OCI-LY1 (cell line): ENCODE measurements around the gene PLXNA2.

Experiments
- H2AFZ ChIP-seq: fragments of 200-600 bp; sonication (generic), shearing (Covaris generic); 2 replicates; pipeline ENCODE4 v1.6.0; 2014; ENCODE audit warnings: antibody characterized with exemption, mild to moderate bottlenecking, low read length
- H3F3A ChIP-seq: fragments of 200-600 bp; sonication (generic), shearing (Covaris generic); 2 replicates; pipeline ENCODE4 v1.6.0; 2014; ENCODE audit warnings: mild to moderate bottlenecking, antibody characterized with exemption, low read length, moderate library complexity; ENCODE audit not compliant: insufficient read depth
- H3K27ac ChIP-seq: fragments of 200-600 bp; sonication (generic); 2 replicates; pipeline ENCODE4 v1.5.1; 2014; ENCODE audit warnings: low read length, mixed run types, mild to moderate bottlenecking, low read depth; ENCODE audit not compliant: poor library complexity, severe bottlenecking
- H3K27me3 ChIP-seq: fragments of 200-600 bp; sonication (generic); 2 replicates; pipeline ENCODE4 v1.6.0; 2014; ENCODE audit warnings: antibody characterized with exemption, mild to moderate bottlenecking, low read length, moderate library complexity; ENCODE audit not compliant: insufficient read depth
- H3K36me3 ChIP-seq: fragments of 200-600 bp; sonication (generic); 2 replicates; pipeline ENCODE4 v1.6.1; 2014; ENCODE audit warnings: mild to moderate bottlenecking, antibody characterized with exemption, low read length, moderate library complexity, mixed read lengths; ENCODE audit not compliant: insufficient read depth
- H3K4me1 ChIP-seq: fragments of 200-600 bp; sonication (generic); 2 replicates; pipeline ENCODE4 v1.5.1; 2014; ENCODE audit warnings: mild to moderate bottlenecking, low read length, moderate library complexity; ENCODE audit not compliant: insufficient read depth, severe bottlenecking
- H3K4me2 ChIP-seq: fragments of 200-600 bp; sonication (generic), shearing (Covaris generic); 2 replicates; pipeline ENCODE4 v1.6.1; 2014; ENCODE audit warnings: low read length
- H3K4me3 ChIP-seq: fragments of 200-600 bp; sonication (generic); 2 replicates; pipeline ENCODE4 v1.5.1; 2014; ENCODE audit warnings: low read length, low read depth, mild to moderate bottlenecking, mixed read lengths; ENCODE audit not compliant: poor library complexity, severe bottlenecking
- H3K79me2 ChIP-seq: fragments of 200-600 bp; shearing (Covaris generic); 2 replicates; pipeline ENCODE4 v1.6.1; 2016; ENCODE audit warnings: mixed run types, low read length, mixed read lengths; ENCODE audit not compliant: insufficient read depth
- H3K9ac ChIP-seq: fragments of 200-600 bp; sonication (generic), shearing (Covaris generic); 2 replicates; pipeline ENCODE4 v1.6.1; 2014; ENCODE audit warnings: mild to moderate bottlenecking, low read length, mixed read lengths
- H3K9me2 ChIP-seq: fragments of 200-600 bp; sonication (generic), shearing (Covaris generic); 2 replicates; pipeline ENCODE4 v1.6.1; 2014; ENCODE audit warnings: low read depth, mild to moderate bottlenecking, low read length, mixed read lengths
- H3K9me3 ChIP-seq: fragments of 200-600 bp; shearing (Covaris generic); 2 replicates; pipeline ENCODE4 v1.6.1; 2014; ENCODE audit warnings: low read length, mixed read lengths
- H4K20me1 ChIP-seq: fragments of 200-600 bp; sonication (generic), shearing (Covaris generic); 2 replicates; pipeline ENCODE4 v1.6.0; 2016; ENCODE audit warnings: mild to moderate bottlenecking, low read length; ENCODE audit not compliant: insufficient read depth
- EZH2 ChIP-seq: fragments of 200-600 bp; sonication (generic), shearing (Covaris generic); IDR thresholded peaks from 2 replicates; pipeline ENCODE4 v1.8.0; 2017; ENCODE audit warnings: borderline replicate concordance, mixed run types, mild to moderate bottlenecking, antibody characterized with exemption, low read length, moderate library complexity, mixed read lengths
- TF ChIP-seq, protein P1 (sequence below): fragments of 200-600 bp; sonication (generic), shearing (Covaris generic); IDR thresholded peaks from 2 replicates; pipeline ENCODE4 v1.5.1; 2017; ENCODE audit warnings: mild to moderate bottlenecking, antibody characterized with exemption, low read length, moderate library complexity, mixed read lengths

Gene PLXNA2

DNA sequence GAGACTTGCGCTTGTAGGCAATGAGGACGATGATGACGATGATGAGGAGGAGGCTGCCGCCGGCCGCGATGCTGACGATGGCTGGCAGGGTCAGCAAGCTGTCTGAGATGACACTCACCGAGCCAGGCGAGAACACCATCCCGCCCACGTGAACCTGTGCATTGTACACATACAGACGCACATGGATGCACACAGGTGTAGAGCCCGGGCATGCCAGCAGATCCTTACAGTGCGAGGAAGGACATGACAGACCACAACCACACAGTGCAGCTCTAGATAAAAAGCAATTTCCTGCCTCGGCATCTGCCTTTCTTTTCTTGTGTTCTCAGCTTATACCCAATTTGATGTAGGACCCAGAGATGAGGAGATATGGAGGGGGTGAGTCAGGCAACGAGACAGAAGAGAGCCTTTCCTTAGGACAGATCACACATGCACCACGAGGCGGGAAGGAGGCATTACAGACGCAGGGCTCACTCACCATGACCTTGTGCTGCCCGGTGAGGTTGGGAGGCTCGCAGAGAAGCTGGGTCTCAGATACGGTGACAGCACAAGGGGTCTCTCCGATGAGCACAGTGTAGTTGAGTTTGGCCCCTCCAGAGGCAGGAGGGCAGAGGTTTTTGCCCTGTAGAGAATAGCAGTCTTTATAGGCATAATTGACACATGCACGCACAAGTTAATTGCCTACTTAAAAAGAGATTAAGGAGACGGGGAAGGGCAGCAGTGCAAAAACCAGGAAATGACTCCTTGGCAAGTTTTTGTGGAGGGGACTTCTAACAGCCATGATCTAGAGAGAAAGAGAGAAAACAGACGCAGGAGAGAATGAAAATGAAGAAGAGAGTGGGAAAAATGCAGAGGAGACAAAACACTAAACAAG lies 199.4 kb downstream of the PLXNA2 start:
- Histone ChIP-seq H3K27ac (no peak overlapping the region), H3K9ac (no peak overlapping the region), H3K79me2 (no peaks in the 10 kb centered on the region), H4K20me1 (no peaks in the 10 kb centered on the region), H3K9me2 (no peaks in the 10 kb centered on the region), H3F3A (no peaks in the 10 kb centered on the region), H3K4me2 (no peak overlapping the region), H3K36me3 (no peaks in the 10 kb centered on the region), H3K27me3 (no peaks in the 10 kb centered on the region), H3K9me3 (no peaks in the 10 kb centered on the region), H3K4me3 (no peak overlapping the region), H2AFZ (no peak overlapping the region), H3K4me1 (no peaks in the 10 kb centered on the region)
- TF ChIP-seq, protein P1, sequence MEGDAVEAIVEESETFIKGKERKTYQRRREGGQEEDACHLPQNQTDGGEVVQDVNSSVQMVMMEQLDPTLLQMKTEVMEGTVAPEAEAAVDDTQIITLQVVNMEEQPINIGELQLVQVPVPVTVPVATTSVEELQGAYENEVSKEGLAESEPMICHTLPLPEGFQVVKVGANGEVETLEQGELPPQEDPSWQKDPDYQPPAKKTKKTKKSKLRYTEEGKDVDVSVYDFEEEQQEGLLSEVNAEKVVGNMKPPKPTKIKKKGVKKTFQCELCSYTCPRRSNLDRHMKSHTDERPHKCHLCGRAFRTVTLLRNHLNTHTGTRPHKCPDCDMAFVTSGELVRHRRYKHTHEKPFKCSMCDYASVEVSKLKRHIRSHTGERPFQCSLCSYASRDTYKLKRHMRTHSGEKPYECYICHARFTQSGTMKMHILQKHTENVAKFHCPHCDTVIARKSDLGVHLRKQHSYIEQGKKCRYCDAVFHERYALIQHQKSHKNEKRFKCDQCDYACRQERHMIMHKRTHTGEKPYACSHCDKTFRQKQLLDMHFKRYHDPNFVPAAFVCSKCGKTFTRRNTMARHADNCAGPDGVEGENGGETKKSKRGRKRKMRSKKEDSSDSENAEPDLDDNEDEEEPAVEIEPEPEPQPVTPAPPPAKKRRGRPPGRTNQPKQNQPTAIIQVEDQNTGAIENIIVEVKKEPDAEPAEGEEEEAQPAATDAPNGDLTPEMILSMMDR: no peak
- TF ChIP-seq EZH2: no peak

GRCh38 chr1:208043691-208044181 lies 200.4 kb downstream of the PLXNA2 start:
- no peak overlapping the region for H3K9ac ChIP-seq
- H3K27me3 ChIP-seq: no peaks in the 10 kb centered on the region
- no peak for TF ChIP-seq EZH2
- TF ChIP-seq, protein P1: no peak
- H3K79me2 ChIP-seq: no peaks in the 10 kb centered on the region
- no peaks in the 10 kb centered on the region for H3K9me2 ChIP-seq
- H3K27ac ChIP-seq: no peak overlapping the region
- no peaks in the 10 kb centered on the region for H4K20me1 ChIP-seq
- H2AFZ ChIP-seq: no peak overlapping the region
- no peaks in the 10 kb centered on the region for H3F3A ChIP-seq
- H3K9me3 ChIP-seq: no peaks in the 10 kb centered on the region
- H3K36me3 ChIP-seq: no peaks in the 10 kb centered on the region
- H3K4me2 ChIP-seq: no peak overlapping the region
- H3K4me3 ChIP-seq: no peak overlapping the region
- no peaks in the 10 kb centered on the region for H3K4me1 ChIP-seq

GRCh38 chr1:208042868-208043267 lies 201.3 kb downstream of the PLXNA2 start:
- H3K27me3 ChIP-seq: no peaks in the 10 kb centered on the region
- no peak overlapping the region for H3K4me2 ChIP-seq
- no peaks in the 10 kb centered on the region for H3F3A ChIP-seq
- no peaks in the 10 kb centered on the region for H3K79me2 ChIP-seq
- no peaks in the 10 kb centered on the region for H3K36me3 ChIP-seq
- H4K20me1 ChIP-seq: no peaks in the 10 kb centered on the region
- H2AFZ ChIP-seq: no peak overlapping the region
- H3K9me2 ChIP-seq: no peaks in the 10 kb centered on the region
- no peaks in the 10 kb centered on the region for H3K4me1 ChIP-seq
- H3K9ac ChIP-seq: no peak overlapping the region
- no peak overlapping the region for H3K27ac ChIP-seq
- TF ChIP-seq, protein P1: no peak
- TF ChIP-seq EZH2: no peak
- H3K4me3 ChIP-seq: no peak overlapping the region
- H3K9me3 ChIP-seq: no peaks in the 10 kb centered on the region
